Heart left ventricle (tissue), 16 donors: ENCODE measurements around the gene HIBCH. TPM values are rescaled to one million over a fixed set of nuclear protein-coding genes. Genes with fewer than 3 reads are reported as not detected.
"Not testable (repeated sequence)": the region's sequence is repeated elsewhere in the genome, so short reads cannot be mapped to it uniquely, and the experiment has no call there.

Experiments
- ATAC-seq, 4 donors: fragments of 200-7000 bp; cut with Tn5 transposase; one replicate each; pipeline ENCODE4 v1.9.1; 2020 to 2022; ENCODE audit warnings: moderate library complexity in 4 of 4, mild to moderate bottlenecking in 3 of 4, moderate number of reproducible peaks in 1 of 4
- DNase-seq, 5 donors: peaks; one replicate each; pipeline ENCODE4 v3.0.0-alpha.2; 2020
- H3K27ac ChIP-seq, 12 donors: fragments of 200-600 bp; sonication (generic) in 4 of 12; one replicate each; pipeline versions ENCODE4 v1.5.0 to v1.8.0; 2016 to 2022; ENCODE audit warnings: mild to moderate bottlenecking in 2 of 12
- H3K27me3 ChIP-seq, 9 donors: fragments of 200-600 bp; sonication (generic) in 2 of 9; one replicate each; pipeline versions ENCODE4 v1.5.1 to v1.8.0; 2016 to 2022; ENCODE audit warnings: mild to moderate bottlenecking in 3 of 9
- H3K36me3 ChIP-seq, 9 donors: fragments of 200-600 bp; sonication (generic) in 2 of 9; one replicate each; pipeline versions ENCODE4 v1.5.0 to v1.8.0; 2018 to 2022; ENCODE audit warnings: mild to moderate bottlenecking in 2 of 9
- H3K4me1 ChIP-seq, 12 donors: fragments of 200-600 bp; sonication (generic) in 4 of 12; one replicate each; pipeline versions ENCODE4 v1.5.0 to v1.8.0; 2016 to 2022; ENCODE audit warnings: mild to moderate bottlenecking in 3 of 12
- H3K4me3 ChIP-seq, 12 donors: fragments of 200-600 bp; sonication (generic) in 4 of 12; one replicate each; pipeline versions ENCODE4 v1.5.0 to v1.8.0; 2017 to 2022; ENCODE audit warnings: mild to moderate bottlenecking in 9 of 12, moderate library complexity in 4 of 12
- H3K9me3 ChIP-seq, 12 donors: fragments of 200-600 bp; sonication (generic) in 4 of 12; one replicate each; pipeline versions ENCODE4 v1.5.0 to v1.8.0; 2016 to 2022; ENCODE audit warnings: mild to moderate bottlenecking in 1 of 12
- CTCF ChIP-seq, 12 donors: fragments of 200-600 bp; sonication (generic) in 4 of 12; IDR thresholded peaks; one replicate each; pipeline versions ENCODE4 v1.5.0 to v1.8.0; 2018 to 2022; ENCODE audit warnings: antibody characterized with exemption in 12 of 12, mild to moderate bottlenecking in 5 of 12
- POLR2A ChIP-seq, 2 donors: fragments of 450-650 bp; IDR thresholded peaks; one replicate each; pipeline ENCODE4 v1.6.1; 2017; ENCODE audit warnings: antibody characterized with exemption in 2 of 2, mild to moderate bottlenecking in 2 of 2, moderate library complexity in 2 of 2
- WGBS, 4 donors: extraction: QIAGEN DNeasy Blood & Tissue Kit in 2 of 4; methylation state at CpG; one replicate each; pipeline versions ENCODE4 v1.1.5 to v1.1.7; 2013 to 2018; 5-methylcytosine and 5-hydroxymethylcytosine counted together
- intact Hi-C, 10 donors: fragments of 100-400 bp; cut with DNase I; formaldehyde crosslinking; loops; one replicate each; pipeline versions ENCODE4 v1.11.1 to v1.14.2; 2022
- polyA plus RNA-seq, 2 donors: library from polyadenylated mRNA; stranded (reverse); fragments of 200-250 nt; gene quantifications; one replicate each; pipeline ENCODE4 v1.2.3, GENCODE V29; 2013
- total RNA-seq, 9 donors: library from RNA; depleted of rRNA in 2 of 9; stranded (reverse); fragments of >200 nt in 2 of 9; fragmentation: NEBNext Ultra II Directional in 3 of 9; extraction: Animal tissue kit (Norgen Biotek cat#: 25700) in 3 of 9; gene quantifications; one replicate each; pipeline versions ENCODE4 v1.1.0 to v1.2.4, GENCODE V29; 2016 to 2023
- donor health status: ischemic (EF 13 %, LVEDD 7.1; RV severe dilation, severe dysfunction).
- donor health status: healthy with polysubstance abuse.
- donor health status: DM: no; HTN: yes; CAD: no.
- donor health status: DM: no; HTN: no; CAD: no.
- donor health status: ischemic (EF 25% LVEDD 6.9; RV normal size, moderate dysfunction).
- donor health status: ischemic (EF 25% LVEDD 5.7; RV mildly dilated, moderate dysfunction).
- donor health status: healthy.
- donor health status: DM: yes; HTN: yes; CAD: no.
- donor health status: ischemic (EF 35%, LVEDD 5.7; RV mildly dilated, moderate dysfunction).
- donor health status: nonischemic (EF 11% LVEDD 7.7; RV severe dilation, severe dysfunction).
- donor health status: DM: yes; HTN: yes; CAD: no.
- donor health status: PGD.
- donor health status: ischemic (EF 29% LVEDD 5.4; RV normal size, mild dysfunction).
- donor health status: nonischemic (EF 23%, LVEDD 6.1; RV moderate dilation, normal function).

The HIBCH gene
- total and polyA plus RNA-seq, 11 donors = 7.7 to 25.3 (median 21.1) TPM

- Histone ChIP-seq H3K9me3 (no peaks in the 10 kb centered on the region), H3K36me3 (no peaks in the 10 kb centered on the region), H3K27me3 (no peaks in the 10 kb centered on the region), H3K4me1 (peaks cover 0 to 25% (median 14%) of the 10 kb centered on the region in 12 donors), H3K4me3 (peak overlapping the region; percentile 65 to 86 (median 74)), H3K27ac (peak overlapping the region in 3 of 12 donors; percentile 86 to 91 (median 88))
- intact Hi-C loops = loop anchor here in 1 of 10 donors (10.0 kb wide), 1 partner anchor 134 kb away; a partner anchor contains a TSS
- DNase-seq (no peak), ATAC-seq (no peak)
- 58 to 80% (median 71%) methylated on average over 4 of the region's 4 CpGs for WGBS, 4 donors
- no peak for TF ChIP-seq CTCF (IDR thresholded peaks at IDR 0.05)
- no peak for TF ChIP-seq POLR2A (IDR thresholded peaks at IDR 0.05)
Measured at GRCh38 chr2:190318514-190318913, 1.1 kb downstream of the HIBCH start.

GRCh38 chr2:190315273-190315672, 4.4 kb downstream of the HIBCH start:
- Histone ChIP-seq H3K27me3 (no peaks in the 10 kb centered on the region), H3K4me3 (no peak overlapping the region), H3K27ac (no peak overlapping the region), H3K9me3 (no peaks in the 10 kb centered on the region), H3K4me1 (peaks cover 0 to 22% (median 13%) of the 10 kb centered on the region in 12 donors), H3K36me3 (peaks cover 0 to 18% (median 0%) of the 10 kb centered on the region in 9 donors)
- no peak for TF ChIP-seq CTCF (IDR thresholded peaks at IDR 0.05)
- no peak for TF ChIP-seq POLR2A (IDR thresholded peaks at IDR 0.05)
- DNase-seq = no peak
- intact Hi-C loops = loop anchor here in 1 of 10 donors (10.0 kb wide), 1 partner anchor 130 kb away; a partner anchor contains a TSS
- 92 to 96% (median 94%) methylated on average over 2 of the region's 2 CpGs for WGBS, 4 donors
- ATAC-seq = no peak

- no peak for ATAC-seq
- TF ChIP-seq CTCF (IDR thresholded peaks at IDR 0.05) (no peak), POLR2A (IDR thresholded peaks at IDR 0.05) (no peak)
Measured at GRCh38 chr2:190313880-190314279, 5.7 kb downstream of the HIBCH start.

GRCh38 chr2:190312635-190313025, 7.0 kb downstream of the HIBCH start:
- H3K4me3 ChIP-seq, H3K4me1 ChIP-seq, DNase-seq, H3K9me3 ChIP-seq, ATAC-seq, H3K27me3 ChIP-seq, H3K27ac ChIP-seq: not testable (repeated sequence)
- peaks cover 0 to 39% (median 13%) of the 10 kb centered on the region in 9 donors for H3K36me3 ChIP-seq
- intact Hi-C loops = loop anchor here in 1 of 10 donors (10.0 kb wide), 1 partner anchor 128 kb away; a partner anchor contains a TSS
- 93 to 95% (median 94%) methylated on average over 5 of the region's 5 CpGs for WGBS, 4 donors

More at GRCh38 chr2:190313880-190314279, 5.7 kb downstream of the HIBCH start:
- DNase-seq = no peak
- intact Hi-C loops = loop anchor here in 1 of 10 donors (10.0 kb wide), 1 partner anchor 129 kb away; a partner anchor contains a TSS
- peaks cover 0 to 16% (median 8%) of the 10 kb centered on the region in 12 donors for H3K4me1 ChIP-seq
- 79 to 88% (median 85%) methylated on average over 1 of the region's 1 CpG for WGBS, 4 donors
- H3K27me3 ChIP-seq = no peaks in the 10 kb centered on the region
- peaks cover 0 to 32% (median 13%) of the 10 kb centered on the region in 9 donors for H3K36me3 ChIP-seq
- H3K9me3 ChIP-seq = no peaks in the 10 kb centered on the region
- H3K27ac ChIP-seq = no peak overlapping the region
- H3K4me3 ChIP-seq = no peak overlapping the region
